HCT116 (cell line): Measurements from ENCODE around the gene ZNF862. TPM values are rescaled to one million over a fixed set of nuclear protein-coding genes. Genes with fewer than 3 reads are reported as not detected.

Experiments
- ATAC-seq: fragments of 200-7000 bp; cut with Tn5 transposase; 2 replicates; pipeline ENCODE4 v1.9.1; 2020; ENCODE audit warnings: mild to moderate bottlenecking, moderate library complexity
- BruUV-seq: library from RNA; stranded (reverse); fragments of 400-500 nt; replicated peaks from 2 replicates; lab custom pipeline; 2021; lab: Mats Ljungman, UMichigan
- CTCF ChIA-PET: fragments of 300-600 bp; sonication (Branson Sonifier 250); formaldehyde crosslinking; loops from one replicate; lab custom pipeline; 2021; ENCODE audit warnings: antibody characterized with exemption; lab: Charles Lee
- POLR2A ChIA-PET: fragments of 300-600, 350-600 bp; sonication (Branson Sonifier 250); formaldehyde crosslinking; loops from one replicate; lab custom pipeline; 2021; ENCODE audit warnings: antibody characterized with exemption; lab: Charles Lee
- RAD21 ChIA-PET, 2 experiments: fragments of 300-600 bp; sonication (Branson Sonifier 250); formaldehyde crosslinking; loops; one replicate each; lab custom pipeline; 2023; ENCODE audit warnings: low total read pairs in 2 of 2; ENCODE audit not compliant: uncharacterized antibody in 2 of 2, unreplicated experiment in 2 of 2, low non-redundant PET in 1 of 2; lab: Charles Lee
- DNase-seq: peaks from one replicate; pipeline ENCODE4 v3.0.0-alpha.2; 2010; ENCODE audit warnings: low read depth, low spot score
- H2AFZ ChIP-seq: fragments of 200-600 bp; shearing (Covaris generic), sonication (generic); 2 replicates; pipeline ENCODE4 v1.6.1; 2017; ENCODE audit warnings: low read depth, mixed run types, mixed read lengths, antibody characterized with exemption, low read length; ENCODE audit not compliant: poor library complexity, severe bottlenecking
- H3K27ac ChIP-seq: 2 replicates; pipeline ENCODE4 v1.5.1; 2012; ENCODE audit warnings: low read depth, low read length
- H3K27me3 ChIP-seq: fragments of 200-600 bp; sonication (generic); 2 replicates; pipeline ENCODE4 v1.6.1; 2016; ENCODE audit warnings: mixed run types, low read length, mixed read lengths; ENCODE audit not compliant: insufficient read depth
- H3K36me3 ChIP-seq, 2 experiments: fragments of 200-500 bp in 1 of 2; fragments of 200-600 bp in 1 of 2; sonication (Bioruptor generic) in 1 of 2; sonication (generic) in 1 of 2; 2 replicates each; pipeline versions ENCODE4 v1.5.1 to v1.6.1; 2014 to 2016; ENCODE audit warnings: low read length in 2 of 2, inconsistent platforms in 1 of 2, mixed read lengths in 1 of 2, mixed run types in 1 of 2; ENCODE audit not compliant: insufficient read depth in 2 of 2, control insufficient read depth in 1 of 2
- H3K4me1 ChIP-seq, 2 experiments: fragments of 200-600 bp in 1 of 2; sonication (generic) in 1 of 2; 2 replicates each; pipeline versions ENCODE4 v1.5.1 to v1.6.1; 2012 to 2017; ENCODE audit warnings: low read length in 2 of 2, inconsistent platforms in 1 of 2, mild to moderate bottlenecking in 1 of 2, mixed read lengths in 1 of 2, mixed run types in 1 of 2, moderate library complexity in 1 of 2; ENCODE audit not compliant: insufficient read depth in 2 of 2, control insufficient read depth in 1 of 2
- H3K4me2 ChIP-seq: fragments of 200-600 bp; sonication (generic); 2 replicates; pipeline ENCODE4 v1.6.1; 2017; ENCODE audit warnings: mixed run types, low read length, mixed read lengths
- H3K4me3 ChIP-seq, 2 experiments: fragments of 200-600 bp in 1 of 2; sonication (generic) in 1 of 2; replicated peaks in 1 of 2; 2 replicates each; pipeline ENCODE4 v1.5.1; 2011 to 2016; ENCODE audit warnings: low read length in 2 of 2, control low read depth in 1 of 2, low read depth in 1 of 2, mild to moderate bottlenecking in 1 of 2, mixed read lengths in 1 of 2, mixed run types in 1 of 2
- H3K79me2 ChIP-seq: fragments of 200-600 bp; sonication (generic); 2 replicates; pipeline ENCODE4 v1.6.1; 2017; ENCODE audit warnings: mild to moderate bottlenecking, mixed run types, low read length, moderate library complexity, mixed read lengths; ENCODE audit not compliant: insufficient read depth
- H3K9ac ChIP-seq: fragments of 200-600 bp; sonication (generic); 2 replicates; pipeline ENCODE4 v1.6.1; 2016; ENCODE audit warnings: low read length, mixed read lengths
- H3K9me2 ChIP-seq: fragments of 200-600 bp; sonication (generic), shearing (Covaris generic); 2 replicates; pipeline ENCODE4 v1.6.1; 2017; ENCODE audit warnings: mixed run types, mild to moderate bottlenecking, moderate library complexity; ENCODE audit not compliant: insufficient read depth
- H3K9me3 ChIP-seq, 2 experiments: fragments of 200-500 bp in 1 of 2; fragments of 200-600 bp in 1 of 2; sonication (Bioruptor generic) in 1 of 2; sonication (generic) in 1 of 2; 2 replicates each; pipeline ENCODE4 v1.6.1; 2014 to 2017; ENCODE audit warnings: low read length in 2 of 2, mixed read lengths in 2 of 2, inconsistent platforms in 1 of 2, low read depth in 1 of 2, mild to moderate bottlenecking in 1 of 2, mixed run types in 1 of 2, moderate library complexity in 1 of 2; ENCODE audit not compliant: control insufficient read depth in 1 of 2, insufficient read depth in 1 of 2
- H4K20me1 ChIP-seq: fragments of 200-600 bp; sonication (generic), shearing (Covaris generic); 2 replicates; pipeline ENCODE4 v1.6.1; 2017; ENCODE audit warnings: mixed run types, mild to moderate bottlenecking, moderate library complexity; ENCODE audit not compliant: insufficient read depth
- CBX3 ChIP-seq: IDR thresholded peaks from 2 replicates; pipeline ENCODE4 v1.6.1; 2012; ENCODE audit warnings: low read depth
- EGR1 ChIP-seq: IDR thresholded peaks from 2 replicates; pipeline ENCODE4 v1.6.1; 2012; ENCODE audit warnings: low read depth
- JUND ChIP-seq: IDR thresholded peaks from 2 replicates; pipeline ENCODE4 v1.6.1; 2012
- MAX ChIP-seq: IDR thresholded peaks from 2 replicates; pipeline ENCODE4 v1.6.1; 2012
- POLR2A ChIP-seq: IDR thresholded peaks from 2 replicates; pipeline ENCODE4 v1.7.0; 2011; ENCODE audit warnings: borderline replicate concordance; ENCODE audit not compliant: insufficient read depth, insufficient read length; ENCODE audit errors: extremely low read depth
- RAD21 ChIP-seq: IDR thresholded peaks from 2 replicates; pipeline ENCODE4 v1.6.1; 2012; ENCODE audit warnings: low read depth, mild to moderate bottlenecking
- YY1 ChIP-seq: IDR thresholded peaks from 2 replicates; pipeline ENCODE4 v1.6.1; 2011; ENCODE audit warnings: low read length, low read depth, moderate library complexity, mild to moderate bottlenecking; ENCODE audit not compliant: insufficient replicate concordance; ENCODE audit errors: extremely low read depth
- ZBTB33 ChIP-seq: IDR thresholded peaks from 2 replicates; pipeline ENCODE4 v1.6.1; 2011; ENCODE audit warnings: mild to moderate bottlenecking, low read length, moderate library complexity; ENCODE audit not compliant: insufficient replicate concordance; ENCODE audit errors: extremely low read depth
- intact Hi-C: fragments of 100-400 bp; cut with micrococcal nuclease; formaldehyde crosslinking; loops from 2 replicates; pipeline ENCODE4 v1.10.0; 2022
- total RNA-seq: library from RNA; stranded (reverse); gene quantifications from one replicate; pipeline ENCODE4 v1.2.1, GENCODE V29; 2021; ENCODE audit not compliant: unreplicated experiment

Gene ZNF862
- total RNA-seq, 1 experiment from 2014 or later, result 8.5 TPM

GRCh38 chr7:149866779-149867447 is 28.7 kb downstream of the ZNF862 start:
- RAD21 ChIA-PET, result no interaction called here

GRCh38 chr7:149867762-149868622 is 29.8 kb downstream of the ZNF862 start:
- BruUV-seq, result no TSS peak

More at GRCh38 chr7:149866779-149867447, 28.7 kb downstream of the ZNF862 start:
- no peak overlapping the region for H2AFZ ChIP-seq
- H3K4me1 ChIP-seq, result no peaks in the 10 kb centered on the region
- H3K9me2 ChIP-seq, result no peaks in the 10 kb centered on the region
- no peaks in the 10 kb centered on the region for H3K79me2 ChIP-seq
- H3K9me3 ChIP-seq, result no peaks in the 10 kb centered on the region
- no peak for ATAC-seq
- H3K36me3 ChIP-seq, result no peaks in the 10 kb centered on the region
- no peak overlapping the region for H3K9ac ChIP-seq
- CTCF ChIA-PET, result no interaction called here
- no peak for DNase-seq
- POLR2A ChIA-PET, result no interaction called here
- H3K4me3 ChIP-seq, result no peak overlapping the region
- intact Hi-C loops, result no loop called here
- TF ChIP-seq MAX, result no peak
- no peak for TF ChIP-seq JUND
- no peak for TF ChIP-seq CBX3
- TF ChIP-seq RAD21, result no peak
- no peak for TF ChIP-seq EGR1
- TF ChIP-seq YY1, result no peak
- BruUV-seq, result no TSS peak
- H4K20me1 ChIP-seq, result no peaks in the 10 kb centered on the region
- no peak overlapping the region for H3K27ac ChIP-seq
- no peak overlapping the region for H3K4me2 ChIP-seq
- no peaks in the 10 kb centered on the region for H3K27me3 ChIP-seq

More at GRCh38 chr7:149867762-149868622, 29.8 kb downstream of the ZNF862 start:
- peaks cover 2 to 8% of the 10 kb centered on the region in 2 experiments; a peak in 3 of 4 replicates for H3K4me1 ChIP-seq
- ATAC-seq (no peak), DNase-seq (no peak)
- H3K27me3 ChIP-seq, result no peaks in the 10 kb centered on the region
- H4K20me1 ChIP-seq, result no peaks in the 10 kb centered on the region
- H3K9me2 ChIP-seq, result no peaks in the 10 kb centered on the region
- RAD21 ChIA-PET, result no interaction called here
- H3K36me3 ChIP-seq, result no peaks in the 10 kb centered on the region
- no peak overlapping the region for H2AFZ ChIP-seq
- H3K27ac ChIP-seq, result no peak overlapping the region
- H3K9me3 ChIP-seq, result no peaks in the 10 kb centered on the region
- H3K79me2 ChIP-seq, result no peaks in the 10 kb centered on the region
- CTCF ChIA-PET, result no interaction called here
- H3K4me2 ChIP-seq, result no peak overlapping the region
- no peak for TF ChIP-seq YY1
- no peak for TF ChIP-seq POLR2A
- TF ChIP-seq EGR1, result no peak
- no peak for TF ChIP-seq ZBTB33
- no peak for TF ChIP-seq MAX
- TF ChIP-seq JUND, result no peak
- intact Hi-C loops, result no loop called here
- no peak overlapping the region for H3K9ac ChIP-seq
- POLR2A ChIA-PET, result no interaction called here
- H3K4me3 ChIP-seq, result no peak overlapping the region
